Muscle layer of duodenum (tissue), 2 donors: ENCODE results near the gene ESPNL.
"Not testable (repeated sequence)": the region's sequence is repeated elsewhere in the genome, so short reads cannot be mapped to it uniquely, and the experiment has no call there.

Experiments used
- H3K27ac ChIP-seq: one replicate; pipeline ENCODE4 v1.7.0; 2013; ENCODE audit warnings: mild to moderate bottlenecking, low read length
- H3K27me3 ChIP-seq: one replicate; pipeline ENCODE4 v1.7.0; 2013; ENCODE audit warnings: low read depth, mild to moderate bottlenecking, control low read depth, low read length
- H3K36me3 ChIP-seq, 2 donors: one replicate each; pipeline ENCODE4 v1.7.0; 2013; ENCODE audit warnings: low read length in 2 of 2, control low read depth in 1 of 2, mild to moderate bottlenecking in 1 of 2; ENCODE audit not compliant: insufficient read depth in 2 of 2, control insufficient read depth in 1 of 2
- H3K4me1 ChIP-seq, 2 donors: one replicate each; pipeline ENCODE4 v1.7.0; 2013; ENCODE audit warnings: low read length in 2 of 2, mild to moderate bottlenecking in 2 of 2, control low read depth in 1 of 2, moderate library complexity in 1 of 2; ENCODE audit not compliant: insufficient read depth in 2 of 2, control insufficient read depth in 1 of 2
- H3K4me3 ChIP-seq, 2 donors: one replicate each; pipeline ENCODE4 v1.7.0; 2013; ENCODE audit warnings: low read length in 2 of 2, low read depth in 1 of 2, mild to moderate bottlenecking in 1 of 2
- H3K9me3 ChIP-seq, 2 donors: one replicate each; pipeline ENCODE4 v1.7.0; 2013; ENCODE audit warnings: low read length in 2 of 2, control low read depth in 1 of 2, mild to moderate bottlenecking in 1 of 2; ENCODE audit not compliant: control insufficient read depth in 1 of 2
- donor health status: healthy.

The ESPNL gene

GRCh38 chr2:238108423-238109183 is 8.5 kb downstream of the ESPNL start:
- no peak overlapping the region for H3K4me3 ChIP-seq
- H3K4me1 ChIP-seq = no peaks in the 10 kb centered on the region
- peaks cover 0 to 5% of the 10 kb centered on the region in 2 donors for H3K9me3 ChIP-seq
- H3K36me3 ChIP-seq = no peaks in the 10 kb centered on the region
- H3K27me3 ChIP-seq = no peaks in the 10 kb centered on the region
- H3K27ac ChIP-seq = no peak overlapping the region

GRCh38 chr2:238113611-238114010 is 13.5 kb downstream of the ESPNL start:
- Histone ChIP-seq H3K9me3 (peaks cover 0 to 5% of the 10 kb centered on the region in 2 donors), H3K27me3 (no peaks in the 10 kb centered on the region), H3K4me3 (no peak overlapping the region)

GRCh38 chr2:238114331-238114841 is 14.2 kb downstream of the ESPNL start:
- peaks cover 0 to 5% of the 10 kb centered on the region in 2 donors for H3K9me3 ChIP-seq
- H3K36me3 ChIP-seq = no peaks in the 10 kb centered on the region
- no peaks in the 10 kb centered on the region for H3K27me3 ChIP-seq
- H3K4me3 ChIP-seq = no peak overlapping the region
- H3K27ac ChIP-seq = no peak overlapping the region
- no peaks in the 10 kb centered on the region for H3K4me1 ChIP-seq

More at GRCh38 chr2:238113611-238114010, 13.5 kb downstream of the ESPNL start:
- H3K27ac ChIP-seq = no peak overlapping the region
- H3K36me3 ChIP-seq = no peaks in the 10 kb centered on the region
- H3K4me1 ChIP-seq = no peaks in the 10 kb centered on the region

DNA sequence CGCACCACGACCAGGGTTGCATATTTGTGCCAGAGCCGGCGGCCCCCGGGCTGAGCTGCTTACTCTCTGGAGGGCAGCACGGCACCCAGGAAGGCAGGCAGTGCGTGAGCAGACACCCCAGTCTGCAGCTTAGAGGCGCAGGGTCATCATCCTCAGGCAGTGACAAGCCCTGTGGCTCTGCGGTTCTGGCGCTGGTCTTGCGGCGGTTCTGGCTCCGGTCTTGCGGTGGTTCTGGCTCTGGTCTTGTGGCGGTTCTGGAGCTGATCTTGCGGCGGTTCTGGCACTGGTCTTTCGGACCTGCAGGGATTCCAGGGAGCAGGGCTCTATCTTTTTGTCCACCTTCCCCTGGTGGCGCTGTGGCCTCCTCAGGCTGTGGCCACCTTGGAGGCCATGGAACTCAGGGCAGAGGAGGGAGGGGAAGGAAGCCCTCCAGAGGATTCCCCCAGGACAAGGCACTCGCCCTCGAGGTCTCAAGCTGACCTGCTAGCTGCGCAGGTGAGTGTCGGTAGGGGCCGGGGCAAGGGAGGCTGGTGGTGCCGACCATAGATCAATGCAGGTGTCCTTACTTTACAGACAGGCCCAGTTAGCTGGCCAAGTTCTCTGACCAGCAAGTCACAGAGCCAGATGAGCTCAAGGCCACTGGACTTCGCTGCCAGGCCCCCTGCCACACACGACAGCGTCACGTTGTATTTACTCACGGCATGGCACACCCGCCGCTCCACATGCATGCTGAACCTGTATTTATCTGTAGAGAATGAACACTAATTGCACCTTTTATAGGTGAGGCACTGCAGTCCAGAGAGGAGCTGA is 14.9 kb downstream of the ESPNL start:
- Histone ChIP-seq H3K4me3 (no peak overlapping the region), H3K9me3 (peaks cover 0 to 5% of the 10 kb centered on the region in 2 donors), H3K27ac (no peak overlapping the region), H3K36me3 (no peaks in the 10 kb centered on the region), H3K4me1 (no peaks in the 10 kb centered on the region), H3K27me3 (no peaks in the 10 kb centered on the region)

- H3K27ac ChIP-seq, H3K9me3 ChIP-seq, H3K4me1 ChIP-seq, H3K27me3 ChIP-seq, H3K4me3 ChIP-seq, H3K36me3 ChIP-seq: not testable (repeated sequence)
Measured at GRCh38 chr2:238115709-238116108, 15.6 kb downstream of the ESPNL start.

- Histone ChIP-seq H3K4me1 (no peaks in the 10 kb centered on the region), H3K4me3 (no peak overlapping the region), H3K27me3 (no peaks in the 10 kb centered on the region), H3K36me3 (no peaks in the 10 kb centered on the region), H3K9me3 (peaks cover 0 to 5% of the 10 kb centered on the region in 2 donors), H3K27ac (no peak overlapping the region)
Measured at GRCh38 chr2:238116298-238117198, 16.4 kb downstream of the ESPNL start.

GRCh38 chr2:238117199-238118154 is 17.3 kb downstream of the ESPNL start:
- Histone ChIP-seq H3K27ac (no peak overlapping the region), H3K4me3 (no peak overlapping the region), H3K4me1 (no peaks in the 10 kb centered on the region), H3K36me3 (no peaks in the 10 kb centered on the region), H3K9me3 (peaks cover 0 to 5% of the 10 kb centered on the region in 2 donors), H3K27me3 (no peaks in the 10 kb centered on the region)

DNA sequence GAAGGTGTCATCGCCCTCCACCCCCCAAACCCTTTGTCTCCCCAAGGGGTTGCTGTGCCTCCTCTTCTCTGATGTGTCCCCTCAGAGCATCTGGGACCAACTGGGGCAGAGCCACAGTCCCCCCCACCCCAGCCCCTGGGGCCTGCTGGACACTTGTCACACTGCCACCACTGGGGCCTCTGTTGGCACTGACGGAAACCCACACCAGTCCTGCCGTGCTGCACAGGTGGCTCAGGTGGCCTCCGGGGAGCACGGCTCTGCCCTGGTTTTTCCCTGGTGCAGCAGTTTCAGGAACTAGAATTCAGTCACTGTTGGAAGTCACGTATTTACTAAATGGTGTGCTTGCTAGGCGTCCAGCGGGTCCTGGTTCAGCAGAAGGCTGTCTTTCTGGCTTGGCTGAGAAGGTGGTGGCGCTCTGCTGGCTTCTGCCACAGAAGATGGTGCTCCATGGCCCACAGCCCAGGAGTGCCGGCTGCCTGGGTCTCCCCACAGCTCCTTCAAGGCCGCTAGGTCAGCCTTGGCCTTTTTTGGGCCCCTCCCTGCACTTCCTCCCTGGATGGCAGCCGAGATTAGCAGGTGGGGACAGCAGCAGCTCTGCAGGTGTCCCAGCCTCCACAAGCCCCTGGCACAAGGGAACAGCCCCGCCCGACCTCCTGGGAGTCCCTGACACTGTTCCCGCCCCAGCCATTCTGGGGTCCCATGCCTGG is 19.8 kb downstream of the ESPNL start:
- Histone ChIP-seq H3K9me3 (no peaks in the 10 kb centered on the region), H3K36me3 (no peaks in the 10 kb centered on the region), H3K27me3 (no peaks in the 10 kb centered on the region), H3K27ac (no peak overlapping the region), H3K4me1 (no peaks in the 10 kb centered on the region), H3K4me3 (no peak overlapping the region)

- Histone ChIP-seq H3K4me1 (no peaks in the 10 kb centered on the region), H3K9me3 (no peaks in the 10 kb centered on the region), H3K4me3 (no peak overlapping the region), H3K27me3 (no peaks in the 10 kb centered on the region), H3K36me3 (no peaks in the 10 kb centered on the region), H3K27ac (no peak overlapping the region)
Measured at GRCh38 chr2:238120463-238121298, 20.5 kb downstream of the ESPNL start.
